Fibroblast of villous mesenchyme (primary cell): Measurements from ENCODE around the gene C16orf46. TPM values are rescaled to one million over a fixed set of nuclear protein-coding genes. Genes with fewer than 3 reads are reported as not detected.

Experiments
- DNase-seq: peaks from one replicate; pipeline ENCODE4 v3.0.0-alpha.2; 2010; ENCODE audit warnings: low read depth
- H3K4me3 ChIP-seq: 2 replicates; pipeline ENCODE4 v1.5.1; 2011; ENCODE audit warnings: low read depth, mild to moderate bottlenecking, low read length
- CTCF ChIP-seq: IDR thresholded peaks from 2 replicates; pipeline ENCODE4 v1.5.1; 2012; ENCODE audit warnings: low read depth, mild to moderate bottlenecking, low read length; ENCODE audit not compliant: insufficient read depth
- total RNA-seq: library from RNA; depleted of rRNA; stranded (reverse); fragments of >200 nt; gene quantifications from 2 replicates; pipeline ENCODE4 v1.2.3, GENCODE V29; 2012

Gene C16orf46
- total RNA-seq, 1 donor, result 0.86 TPM

GRCh38 chr16:81095953-81096714 is 19.1 kb upstream of the C16orf46 start, which contains the start of gene GCSH:
GCSH (minus strand) TSS chr16:81096395; CDS start chr16:81096278, 117 bp downstream.
- H3K4me3 ChIP-seq, result peak within 1 kb of the TSS; percentile 79
- DNase-seq, result peak; percentile 99
- no peak for TF ChIP-seq CTCF

DNA sequence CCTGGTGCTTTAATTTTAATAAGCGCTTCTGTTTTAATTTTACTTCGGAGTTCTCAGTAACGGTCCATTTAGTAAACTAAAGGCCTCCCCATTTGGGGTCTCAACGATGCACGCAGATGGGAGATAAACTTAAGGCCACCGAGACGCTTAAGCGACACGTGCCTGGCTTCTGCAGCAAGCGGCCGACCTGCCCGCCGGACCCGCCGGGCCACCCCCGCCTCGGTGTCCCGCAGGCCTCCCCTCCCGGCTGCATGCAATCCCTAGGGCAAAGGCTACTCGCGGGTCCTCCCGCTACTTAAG is 18.6 kb upstream of the C16orf46 start:
- H3K4me3 ChIP-seq, result peak overlapping the region; percentile 79
- no peak for DNase-seq
- no peak for TF ChIP-seq CTCF

- DNase-seq, result peak; percentile 26
- TF ChIP-seq CTCF, result no peak
- peak overlapping the region; percentile 79 for H3K4me3 ChIP-seq
Observed at GRCh38 chr16:81094771-81095251, 17.8 kb upstream of the C16orf46 start.

GRCh38 chr16:81088836-81089235 is 11.8 kb upstream of the C16orf46 start:
- TF ChIP-seq CTCF, result no peak
- H3K4me3 ChIP-seq, result no peak overlapping the region
- DNase-seq, result no peak

DNA sequence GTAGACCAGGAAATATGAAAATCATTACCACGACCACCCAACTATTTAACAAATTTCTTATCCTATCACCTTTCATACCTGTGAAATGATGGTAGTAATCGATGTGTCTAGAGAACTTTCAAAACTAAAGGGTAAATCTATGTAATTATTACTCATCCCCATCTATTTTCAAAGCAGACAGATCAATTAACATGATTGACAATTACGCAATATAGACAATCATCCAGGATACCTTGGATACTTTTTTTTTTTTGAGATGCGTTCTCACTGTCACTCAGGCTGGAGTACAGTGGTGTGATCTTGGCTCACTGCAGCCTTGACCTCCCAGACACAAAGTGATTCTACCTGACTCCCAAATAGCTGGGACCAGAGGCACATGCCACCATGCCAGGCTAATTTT is 4.0 kb upstream of the C16orf46 start:
- no peak for TF ChIP-seq CTCF
- DNase-seq, result no peak
- H3K4me3 ChIP-seq, result no peak overlapping the region

DNA sequence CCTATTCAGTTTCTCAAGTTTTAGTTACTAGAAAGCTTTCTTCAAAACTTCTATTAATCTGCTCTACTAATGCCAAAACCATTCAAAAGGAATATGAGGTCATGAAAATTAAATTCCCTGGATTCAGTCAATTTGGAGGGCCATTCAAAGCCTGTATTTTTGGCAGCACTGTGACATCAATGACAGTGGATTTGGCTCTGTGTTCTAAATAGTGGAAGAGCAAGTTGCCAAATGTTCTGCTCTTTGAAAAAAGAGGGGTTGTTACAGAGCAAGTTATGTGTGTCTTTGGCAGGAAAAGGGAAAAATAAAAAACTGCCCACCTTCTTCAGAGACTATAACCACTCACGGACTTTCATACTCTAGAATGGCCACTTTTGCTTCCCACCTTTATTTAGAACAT is 3.2 kb upstream of the C16orf46 start:
- no peak for DNase-seq
- H3K4me3 ChIP-seq, result no peak overlapping the region
- TF ChIP-seq CTCF, result no peak
